AG10803 (cell line): ENCODE data around the gene CDH4.

Source experiments
- DNase-seq: peaks from one replicate; pipeline ENCODE4 v3.0.0; 2010; ENCODE audit warnings: low read depth
- H3K4me3 ChIP-seq: 2 replicates; pipeline ENCODE4 v1.5.1; 2011; ENCODE audit warnings: mild to moderate bottlenecking, low read length, control low read depth
- CTCF ChIP-seq: conservative IDR thresholded peaks from 2 replicates; pipeline ENCODE4 v1.5.1; 2011; ENCODE audit warnings: mild to moderate bottlenecking, low read length, control low read depth, inconsistent platforms

CDH4 gene

GRCh38 chr20:61812845-61813485 lies 560.9 kb downstream of the CDH4 start:
- no peak for TF ChIP-seq CTCF
- DNase-seq, result no peak

GRCh38 chr20:61813791-61814190 lies 561.7 kb downstream of the CDH4 start:
- no peak overlapping the region for H3K4me3 ChIP-seq
- no peak for DNase-seq
- TF ChIP-seq CTCF, result no peak

More at GRCh38 chr20:61812845-61813485, 560.9 kb downstream of the CDH4 start:
- no peak overlapping the region for H3K4me3 ChIP-seq

- no peak for TF ChIP-seq CTCF
- no peak for DNase-seq
- no peak overlapping the region for H3K4me3 ChIP-seq
Observed at GRCh38 chr20:61814244-61814643, 562.2 kb downstream of the CDH4 start.

GRCh38 chr20:61814726-61815125 lies 562.7 kb downstream of the CDH4 start:
- no peak for TF ChIP-seq CTCF
- no peak overlapping the region for H3K4me3 ChIP-seq
- no peak for DNase-seq

- no peak for TF ChIP-seq CTCF
- no peak for DNase-seq
- no peak overlapping the region for H3K4me3 ChIP-seq
Observed at GRCh38 chr20:61815176-61815575, 563.1 kb downstream of the CDH4 start.

DNA sequence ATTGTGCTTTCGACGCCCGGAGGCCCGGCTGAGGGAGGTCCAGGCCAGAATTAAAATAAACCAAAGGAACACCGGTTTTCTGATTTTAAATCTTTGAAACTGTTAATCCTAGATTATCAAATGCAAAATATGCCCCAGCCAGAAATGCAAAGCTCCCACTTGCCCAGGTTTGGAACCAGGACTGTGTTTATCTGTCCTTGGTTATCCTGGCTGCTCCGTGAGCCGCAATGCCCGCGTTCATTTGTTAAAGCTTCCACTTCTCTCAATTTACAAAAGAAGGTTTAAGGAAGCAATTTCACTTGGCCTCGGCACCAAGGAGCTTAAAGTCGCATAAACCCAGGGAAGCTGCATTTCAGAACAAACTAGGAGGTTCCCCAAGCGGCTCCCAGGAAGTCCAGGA lies 563.6 kb downstream of the CDH4 start:
- TF ChIP-seq CTCF, result no peak
- DNase-seq, result no peak
- no peak overlapping the region for H3K4me3 ChIP-seq

DNA sequence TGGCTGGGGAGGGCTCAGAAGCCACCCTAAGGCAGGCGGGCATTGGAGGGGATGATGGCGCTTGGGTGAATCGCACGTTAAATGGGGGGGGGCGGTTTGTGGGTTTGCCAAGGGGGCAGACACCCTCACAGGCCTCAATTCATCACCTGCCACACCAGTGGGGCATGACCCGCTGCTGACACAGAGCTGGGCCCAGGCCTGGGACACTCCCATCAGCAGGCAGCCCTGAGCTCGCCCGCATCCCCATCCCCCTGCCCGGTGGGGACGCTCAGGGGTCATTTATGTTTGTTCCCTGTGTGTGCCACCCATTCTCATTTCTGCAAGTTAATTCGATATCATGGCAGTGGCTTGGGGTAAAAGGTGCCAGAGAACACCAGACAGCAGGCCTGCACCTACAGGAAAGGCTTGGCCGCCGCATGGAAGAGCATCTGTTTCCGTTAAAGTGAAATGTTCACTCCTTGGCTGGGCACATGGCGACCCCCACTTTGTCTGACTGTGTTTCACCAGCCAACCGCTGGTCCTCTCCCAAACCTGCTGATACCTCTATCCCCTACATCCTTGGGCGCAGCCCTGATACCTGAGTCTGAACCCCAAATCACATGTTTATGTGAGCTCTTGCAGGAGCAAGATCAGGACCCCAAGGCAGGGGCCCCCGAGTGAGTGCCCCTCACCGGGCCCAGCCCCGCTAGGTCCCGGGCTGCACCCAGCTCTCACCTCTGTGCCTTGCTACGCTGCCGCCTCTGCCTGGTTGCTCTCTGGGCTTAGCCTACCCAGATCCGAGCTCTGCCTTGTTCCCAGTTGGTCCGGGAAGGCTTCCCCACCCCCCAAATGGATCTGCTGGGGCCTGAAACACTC lies 564.8 kb downstream of the CDH4 start:
- H3K4me3 ChIP-seq, result no peak overlapping the region
- TF ChIP-seq CTCF, result no peak
- DNase-seq, result no peak
